GM12875 (cell line): ENCODE measurements around the gene SLC6A7.

Source experiments
- H3K4me3 ChIP-seq: one replicate; pipeline ENCODE4 v1.5.1; 2011; ENCODE audit warnings: low read depth, low read length, control low read depth
- CTCF ChIP-seq: IDR thresholded peaks from 2 replicates; pipeline ENCODE4 v1.5.1; 2011; ENCODE audit warnings: low read depth, mild to moderate bottlenecking, control low read depth, inconsistent platforms, low read length, moderate library complexity, borderline replicate concordance; ENCODE audit not compliant: insufficient read depth

SLC6A7 gene

GRCh38 chr5:150190987-150191386 lies 1.1 kb downstream of the SLC6A7 start:
- no peak overlapping the region for H3K4me3 ChIP-seq
- TF ChIP-seq CTCF = no peak

- no peak for TF ChIP-seq CTCF
- no peak overlapping the region for H3K4me3 ChIP-seq
These were observed 2.6 kb downstream of the SLC6A7 start for GRCh38 chr5:150192462-150192861.

GRCh38 chr5:150195736-150196485 lies 6.0 kb downstream of the SLC6A7 start:
- no peak for TF ChIP-seq CTCF
- no peak overlapping the region for H3K4me3 ChIP-seq

- no peak overlapping the region for H3K4me3 ChIP-seq
These were observed 6.7 kb downstream of the SLC6A7 start for GRCh38 chr5:150196514-150196913.

GRCh38 chr5:150196986-150197385 lies 7.1 kb downstream of the SLC6A7 start:
- H3K4me3 ChIP-seq = no peak overlapping the region
- no peak for TF ChIP-seq CTCF

More at GRCh38 chr5:150196514-150196913, 6.7 kb downstream of the SLC6A7 start:
- no peak for TF ChIP-seq CTCF

GRCh38 chr5:150197476-150197875 lies 7.6 kb downstream of the SLC6A7 start:
- H3K4me3 ChIP-seq = no peak overlapping the region
- no peak for TF ChIP-seq CTCF

- no peak for TF ChIP-seq CTCF
- H3K4me3 ChIP-seq = no peak overlapping the region
These were observed 12.6 kb downstream of the SLC6A7 start for GRCh38 chr5:150202501-150202900.
